GM12892 (cell line): ENCODE measurements around the gene NEGR1.

Experiments
- DNase-seq: peaks from one replicate; pipeline ENCODE4 v3.0.0; 2011; ENCODE audit not compliant: insufficient read length
- FAIRE-seq: peaks from 2 replicates; lab custom pipeline; 2011; peaks lifted over from hg19 to GRCh38; lab: Jason Lieb, UNC
- POLR2A ChIP-seq: IDR thresholded peaks from 2 replicates; pipeline ENCODE4 v1.6.1; 2011; ENCODE audit warnings: low read depth, low read length, control low read depth
- POLR2AphosphoS5 ChIP-seq: IDR thresholded peaks from 2 replicates; pipeline ENCODE4 v1.6.1; 2011; ENCODE audit warnings: low read depth, low read length, control low read depth
- TAF1 ChIP-seq: IDR thresholded peaks from 2 replicates; pipeline ENCODE4 v1.6.1; 2011; ENCODE audit warnings: low read depth, mild to moderate bottlenecking, control low read depth, low read length, borderline replicate concordance

Gene NEGR1

GRCh38 chr1:72166426-72166825 lies 115.9 kb downstream of the NEGR1 start:
- no peak for FAIRE-seq
- no peak for DNase-seq
- TF ChIP-seq POLR2AphosphoS5: no peak
- TF ChIP-seq POLR2A: no peak
- TF ChIP-seq TAF1: no peak

DNA sequence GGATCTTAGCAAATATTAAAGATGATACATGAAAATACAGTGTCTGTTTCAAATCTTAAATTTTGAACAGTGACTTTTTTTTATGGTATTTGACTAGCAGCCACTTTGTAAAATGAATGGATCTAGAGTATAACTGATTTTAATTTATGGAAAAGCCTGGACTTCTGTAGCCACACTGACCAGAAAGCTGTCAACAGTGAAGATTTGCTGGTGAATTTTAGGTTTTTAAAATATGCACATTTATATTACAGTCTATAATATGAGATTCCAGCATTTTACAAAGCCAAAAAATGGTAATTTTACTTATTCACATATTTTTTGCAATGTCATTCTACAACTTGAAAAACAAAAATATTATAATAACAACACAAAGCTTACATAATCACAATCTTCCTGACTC lies 131.8 kb downstream of the NEGR1 start:
- DNase-seq (no peak), FAIRE-seq (no peak)
- no peak for TF ChIP-seq POLR2A
- TF ChIP-seq TAF1: no peak
- no peak for TF ChIP-seq POLR2AphosphoS5

GRCh38 chr1:72141875-72142274 lies 140.5 kb downstream of the NEGR1 start:
- DNase-seq (no peak), FAIRE-seq (no peak)
- TF ChIP-seq POLR2A (no peak), POLR2AphosphoS5 (no peak), TAF1 (no peak)

GRCh38 chr1:72140222-72140621 lies 142.1 kb downstream of the NEGR1 start:
- DNase-seq: no peak

GRCh38 chr1:72137656-72138055 lies 144.7 kb downstream of the NEGR1 start:
- DNase-seq (no peak), FAIRE-seq (no peak)
- TF ChIP-seq POLR2AphosphoS5 (no peak), TAF1 (no peak), POLR2A (no peak)

More at GRCh38 chr1:72140222-72140621, 142.1 kb downstream of the NEGR1 start:
- FAIRE-seq: no peak
- TF ChIP-seq TAF1: no peak

- FAIRE-seq (no peak), DNase-seq (no peak)
- TF ChIP-seq TAF1 (no peak), POLR2AphosphoS5 (no peak), POLR2A (no peak)
Measured at GRCh38 chr1:72129869-72130268, 152.5 kb downstream of the NEGR1 start.

- DNase-seq: no peak
- TF ChIP-seq TAF1 (no peak), POLR2A (no peak), POLR2AphosphoS5 (no peak)
- FAIRE-seq: no peak
Measured at GRCh38 chr1:72122099-72122880, 160.0 kb downstream of the NEGR1 start.

- DNase-seq: no peak
- FAIRE-seq: no peak
- TF ChIP-seq TAF1: no peak
- no peak for TF ChIP-seq POLR2A
- no peak for TF ChIP-seq POLR2AphosphoS5
Measured at GRCh38 chr1:72119491-72119890, 162.8 kb downstream of the NEGR1 start.

DNA sequence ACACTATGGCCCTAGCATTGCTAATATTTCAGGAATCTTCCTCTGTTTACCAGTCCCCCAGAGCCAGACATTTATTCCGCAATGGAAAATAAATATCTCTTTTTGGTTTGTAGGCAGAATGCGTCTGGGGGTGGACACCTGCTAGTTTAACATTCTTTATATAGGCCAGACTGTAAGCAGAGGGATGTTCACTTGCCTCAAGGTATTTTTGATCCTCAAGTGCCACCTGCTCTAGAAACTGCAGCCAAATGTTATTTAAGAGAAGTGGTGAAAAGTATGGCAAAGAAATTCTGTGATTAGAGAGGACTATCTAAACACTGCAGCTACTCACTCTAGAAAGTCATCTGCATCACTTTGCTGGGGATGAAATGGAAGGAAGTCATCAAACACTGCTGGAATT lies 164.7 kb downstream of the NEGR1 start:
- TF ChIP-seq POLR2A (no peak), TAF1 (no peak), POLR2AphosphoS5 (no peak)
- no peak for FAIRE-seq
- DNase-seq: no peak

DNA sequence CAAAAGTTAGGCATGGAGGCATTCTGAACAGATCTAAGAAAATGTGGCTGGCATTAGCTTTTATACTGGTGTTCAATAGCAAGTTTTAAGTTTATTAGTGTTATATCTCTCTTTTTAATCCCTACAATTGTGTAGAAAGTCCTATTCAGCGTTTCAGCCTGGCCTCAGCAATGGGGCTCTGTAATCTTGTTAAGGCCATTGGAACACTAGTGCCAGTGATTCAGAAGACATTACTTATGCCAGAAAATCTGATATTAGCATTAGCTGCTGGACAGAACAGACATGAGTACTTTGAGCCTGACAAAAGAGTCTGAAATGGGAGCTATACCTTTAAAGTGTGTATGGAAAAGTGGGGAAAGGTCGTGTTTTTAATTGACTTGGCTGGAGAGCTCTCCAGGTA lies 167.0 kb downstream of the NEGR1 start:
- TF ChIP-seq POLR2AphosphoS5 (no peak), TAF1 (no peak)
- DNase-seq (no peak), FAIRE-seq (no peak)

DNA sequence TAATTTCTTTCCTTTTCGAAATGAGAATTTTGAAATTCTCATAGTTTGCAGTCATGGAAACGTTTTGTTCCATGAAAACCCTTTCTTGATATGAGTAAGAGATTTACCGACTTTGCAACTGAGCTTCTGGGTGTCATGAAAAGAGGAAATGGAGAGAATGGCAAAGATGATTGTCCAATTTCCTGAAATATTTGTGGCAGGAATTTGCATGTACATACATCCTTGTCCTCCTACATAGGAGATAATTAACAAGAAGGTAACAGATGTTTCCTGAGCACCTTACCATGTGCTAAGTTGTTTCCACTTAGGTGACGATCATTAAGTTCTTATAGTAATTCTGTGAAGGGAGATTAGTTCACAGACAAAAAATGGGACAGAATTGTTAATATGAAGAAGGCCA lies 170.7 kb downstream of the NEGR1 start:
- TF ChIP-seq TAF1: no peak
- TF ChIP-seq POLR2AphosphoS5: no peak
- no peak for TF ChIP-seq POLR2A
- FAIRE-seq (no peak), DNase-seq (no peak)

- no peak for TF ChIP-seq POLR2AphosphoS5
- TF ChIP-seq TAF1: no peak
- no peak for TF ChIP-seq POLR2A
- FAIRE-seq: no peak
- no peak for DNase-seq
Measured at GRCh38 chr1:72109916-72110315, 172.4 kb downstream of the NEGR1 start.

- DNase-seq (no peak), FAIRE-seq (no peak)
- TF ChIP-seq POLR2A: no peak
- no peak for TF ChIP-seq POLR2AphosphoS5
- no peak for TF ChIP-seq TAF1
Measured at GRCh38 chr1:72105201-72105600, 177.1 kb downstream of the NEGR1 start.
